ENCODE measurements around the gene FBXW9. TPM values are rescaled to one million over a fixed set of nuclear protein-coding genes. Genes with fewer than 3 reads are reported as not detected.
"Not testable (repeated sequence)": the region's sequence is repeated elsewhere in the genome, so short reads cannot be mapped to it uniquely, and the experiment has no call there.

Gene FBXW9
- total and polyA plus RNA-seq, 2 of the 13 experiments (the other 11 are each of a cell fraction or from before 2014, with no cell fraction given) = 5.7 to 6.1 TPM

- TF ChIP-seq SNAPC4 (CRISPR knock-in tag; IDR thresholded peaks at IDR 0.05) = no peak
- TF ChIP-seq CBX1 (IDR thresholded peaks at IDR 0.05; ENCODE audit: low read depth) = no peak
- no peak for TF ChIP-seq GZF1 (CRISPR knock-in tag; IDR thresholded peaks at IDR 0.05)
These were observed 31.5 kb upstream of the FBXW9 start (continued) for GRCh38 chr19:12727745-12728433.

- peaks cover 17% of the 10 kb centered on the region for H3K4me1 ChIP-seq (ENCODE audit: insufficient read depth, low read length)
- H3K27me3 ChIP-seq (ENCODE audit: control insufficient read depth in 1 of 2, insufficient read depth in 2 of 2, low read length in 2 of 2) = no peaks in the 10 kb centered on the region; a peak in 1 of 5 replicates
- intact Hi-C loops (cut with micrococcal nuclease; ENCODE audit: unreplicated experiment) = no loop called here
- H3K36me3 ChIP-seq (replicated peaks in 1 of 2; ENCODE audit: control insufficient read depth in 1 of 2, insufficient read depth in 2 of 2, low read length in 2 of 2) = peaks cover 17 to 27% of the 10 kb centered on the region in 2 experiments
- no peak overlapping the region for H2AFZ ChIP-seq (ENCODE audit: low read length)
- H3K79me2 ChIP-seq (ENCODE audit: insufficient read depth, low read length) = peaks cover 26% of the 10 kb centered on the region
- ATAC-seq = no peak
- no peak overlapping the region for H3K4me3 ChIP-seq (replicated peaks in 1 of 3; ENCODE audit: insufficient read depth in 1 of 3, low read depth in 2 of 3, low read length in 3 of 3)
- no peak for DNase-seq (ENCODE audit: low spot score)
- POLR2A ChIA-PET = no interaction called here
- no peak overlapping the region for H3K9ac ChIP-seq (ENCODE audit: insufficient read depth, low read depth, low read length)
- H4K20me1 ChIP-seq (ENCODE audit: insufficient read depth, low read length) = peaks cover 4% of the 10 kb centered on the region; the same call in 1 of the 2 replicates
- CTCF ChIA-PET (ENCODE audit: low intra/inter-chr PET ratio, low total read pairs) = no interaction called here
- no peak for TF ChIP-seq HHEX (CRISPR knock-in tag; IDR thresholded peaks at IDR 0.05)
- TF ChIP-seq ISL2 (CRISPR knock-in tag; IDR thresholded peaks at IDR 0.05) = no peak
- TF ChIP-seq ZNF549 (CRISPR knock-in tag; IDR thresholded peaks at IDR 0.05) = no peak
- no peak for TF ChIP-seq AKAP8 (CRISPR knock-in tag; IDR thresholded peaks at IDR 0.05)
- no peak for TF ChIP-seq SNAI1 (CRISPR knock-in tag; IDR thresholded peaks at IDR 0.05; ENCODE audit: borderline replicate concordance)
- no peak for TF ChIP-seq ATF7 (IDR thresholded peaks at IDR 0.05)
- TF ChIP-seq ATF7 (CRISPR knock-in tag; IDR thresholded peaks at IDR 0.05) = no peak
- no peak for TF ChIP-seq SIN3B (IDR thresholded peaks at IDR 0.05; ENCODE audit: low read length)
- FAIRE-seq = no peak
- H3K27ac ChIP-seq (ENCODE audit: extremely low read length, insufficient read depth, low read length) = no peak overlapping the region
- no peak overlapping the region for H3K4me2 ChIP-seq (ENCODE audit: low read depth, low read length)
- H3K9me3 ChIP-seq (ENCODE audit: low read length) = no peaks in the 10 kb centered on the region
- 100% methylated on average over 2 of the region's 2 CpGs for WGBS (ENCODE audit: low lambda C conversion rate)
- in situ Hi-C loops (cut with HindIII; ENCODE audit: extremely low pct_ligation_motif_present, low pct_unique_long_range_greater_than_20kb) = no loop called here
- no TSS peak for BruUV-seq (replicated peaks)
These were observed 30.5 kb upstream of the FBXW9 start for GRCh38 chr19:12726988-12727316.

- H3K27ac ChIP-seq (ENCODE audit: extremely low read length, insufficient read depth, low read length); H3K9me3 ChIP-seq (ENCODE audit: low read length); FAIRE-seq; H3K4me3 ChIP-seq (replicated peaks in 1 of 3; ENCODE audit: insufficient read depth in 1 of 3, low read depth in 2 of 3, low read length in 3 of 3); CTCF ChIA-PET (ENCODE audit: low intra/inter-chr PET ratio, low total read pairs); H3K9ac ChIP-seq (ENCODE audit: insufficient read depth, low read depth, low read length); DNase-seq (ENCODE audit: low spot score); BruUV-seq (replicated peaks); H2AFZ ChIP-seq (ENCODE audit: low read length); ATAC-seq; in situ Hi-C loops (cut with HindIII; ENCODE audit: extremely low pct_ligation_motif_present, low pct_unique_long_range_greater_than_20kb); H4K20me1 ChIP-seq (ENCODE audit: insufficient read depth, low read length); H3K4me2 ChIP-seq (ENCODE audit: low read depth, low read length); intact Hi-C loops (cut with micrococcal nuclease; ENCODE audit: unreplicated experiment); H3K27me3 ChIP-seq (ENCODE audit: control insufficient read depth in 1 of 2, insufficient read depth in 2 of 2, low read length in 2 of 2): not testable (repeated sequence)
- WGBS (ENCODE audit: low lambda C conversion rate) = 95% methylated on average over 10 of the region's 10 CpGs
- H3K79me2 ChIP-seq (ENCODE audit: insufficient read depth, low read length) = peaks cover 30% of the 10 kb centered on the region
- POLR2A ChIA-PET = interaction anchor here (0.8 to 4.8 kb wide), 2 partner anchors 7 to 66 kb away, joined by 3 to 51 read pairs; partner anchors contain the start of genes JUNB and TRIR
- peaks cover 10 to 17% of the 10 kb centered on the region in 2 experiments for H3K36me3 ChIP-seq (replicated peaks in 1 of 2; ENCODE audit: control insufficient read depth in 1 of 2, insufficient read depth in 2 of 2, low read length in 2 of 2)
- H3K4me1 ChIP-seq (ENCODE audit: insufficient read depth, low read length) = peaks cover 13% of the 10 kb centered on the region
These were observed 29.2 kb upstream of the FBXW9 start for GRCh38 chr19:12725612-12726011.
